ENCODE measurements around the gene CHST14.
"Not testable (repeated sequence)": the region's sequence is repeated elsewhere in the genome, so short reads cannot be mapped to it uniquely, and the experiment has no call there.

Gene CHST14

GRCh38 chr15:40440743-40441564, 29.8 kb upstream of the CHST14 start, which contains the start of gene BAHD1:
TSS of gene BAHD1 (plus strand) at chr15:40440953. CDS start at chr15:40458465, 17,512 bp downstream.
- FAIRE-seq (peak; percentile 94), DNase-seq (ENCODE audit: insufficient read length, low spot score) (peak; percentile 100)

- DNase-seq (ENCODE audit: insufficient read length, low spot score) (no peak), FAIRE-seq (no peak)
Observed at GRCh38 chr15:40441565-40442531, 28.9 kb upstream of the CHST14 start.

GRCh38 chr15:40443255-40443654, 27.5 kb upstream of the CHST14 start:
- FAIRE-seq (no peak), DNase-seq (ENCODE audit: insufficient read length, low spot score) (no peak)

- no peak for DNase-seq (ENCODE audit: insufficient read length, low spot score)
- no peak for FAIRE-seq
Observed at GRCh38 chr15:40443846-40444245, 26.9 kb upstream of the CHST14 start.

- no peak for FAIRE-seq
- no peak for DNase-seq (ENCODE audit: insufficient read length, low spot score)
Observed at GRCh38 chr15:40444736-40445135, 26.0 kb upstream of the CHST14 start.

GRCh38 chr15:40445421-40445922, 25.3 kb upstream of the CHST14 start:
- DNase-seq (ENCODE audit: insufficient read length, low spot score) (no peak), FAIRE-seq (no peak)

GRCh38 chr15:40446144-40446543, 24.6 kb upstream of the CHST14 start:
- DNase-seq (ENCODE audit: insufficient read length, low spot score) = no peak
- no peak for FAIRE-seq

- no peak for FAIRE-seq
- DNase-seq (ENCODE audit: insufficient read length, low spot score) = no peak
Observed at GRCh38 chr15:40448354-40448753, 22.4 kb upstream of the CHST14 start.

GRCh38 chr15:40449275-40449674, 21.5 kb upstream of the CHST14 start:
- no peak for DNase-seq (ENCODE audit: insufficient read length, low spot score)
- FAIRE-seq = no peak

- DNase-seq (ENCODE audit: insufficient read length, low spot score) (no peak), FAIRE-seq (peak; percentile 28)
Observed at GRCh38 chr15:40450047-40450446, 20.7 kb upstream of the CHST14 start.

- FAIRE-seq (no peak), DNase-seq (ENCODE audit: insufficient read length, low spot score) (no peak)
Observed at GRCh38 chr15:40451527-40452158, 19.1 kb upstream of the CHST14 start.

GRCh38 chr15:40452296-40453090, 18.3 kb upstream of the CHST14 start:
- no peak for DNase-seq (ENCODE audit: insufficient read length, low spot score)
- FAIRE-seq = peak; percentile 80

- not testable (repeated sequence) for DNase-seq (ENCODE audit: insufficient read length, low spot score)
- FAIRE-seq = peak; percentile 92
Observed at GRCh38 chr15:40453941-40454340, 16.8 kb upstream of the CHST14 start.

GRCh38 chr15:40454904-40455391, 15.8 kb upstream of the CHST14 start:
- DNase-seq (ENCODE audit: insufficient read length, low spot score) = no peak
- no peak for FAIRE-seq

GRCh38 chr15:40456299-40456712, 14.5 kb upstream of the CHST14 start:
- no peak for DNase-seq (ENCODE audit: insufficient read length, low spot score)
- no peak for FAIRE-seq

- no peak for DNase-seq (ENCODE audit: insufficient read length, low spot score)
- no peak for FAIRE-seq
Observed at GRCh38 chr15:40456738-40457137, 14.0 kb upstream of the CHST14 start.

GRCh38 chr15:40458495-40459371, 12.1 kb upstream of the CHST14 start:
- DNase-seq (ENCODE audit: insufficient read length, low spot score) = no peak
- no peak for FAIRE-seq

GRCh38 chr15:40459391-40460015, 11.3 kb upstream of the CHST14 start:
- FAIRE-seq (no peak), DNase-seq (ENCODE audit: insufficient read length, low spot score) (no peak)
